22Rv1 (cell line): ENCODE measurements around the gene SCAPER.

Experiments
- ZFX ChIP-seq: fragments of 450-650 bp; IDR thresholded peaks from 2 replicates; pipeline ENCODE4 v1.6.1; 2017; ENCODE audit warnings: antibody characterized with exemption, borderline replicate concordance
- TF ChIP-seq, protein P1 (sequence below): fragments of 450-650 bp; IDR thresholded peaks from 2 replicates; pipeline ENCODE4 v1.5.1; 2017; ENCODE audit warnings: mild to moderate bottlenecking

DNA sequence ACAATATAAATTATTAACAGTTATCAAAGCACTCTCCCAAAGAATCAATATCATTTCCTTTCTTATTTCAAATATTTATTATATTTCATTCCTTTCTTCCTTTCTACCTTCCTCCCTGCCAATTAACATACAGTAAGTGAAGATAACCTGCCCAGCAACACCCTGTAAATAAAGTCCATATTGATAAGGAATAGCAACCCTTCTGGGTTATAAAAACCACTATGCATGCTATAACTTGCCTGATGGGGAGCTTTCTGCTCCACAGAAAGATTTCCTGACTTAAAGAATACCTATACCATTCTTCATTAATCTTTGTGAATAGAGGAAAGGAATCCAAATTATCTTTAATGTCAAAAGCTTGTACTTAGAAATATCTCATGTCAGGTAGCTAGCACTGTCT lies 402.0 kb downstream of the SCAPER start:
- TF ChIP-seq, protein P1, sequence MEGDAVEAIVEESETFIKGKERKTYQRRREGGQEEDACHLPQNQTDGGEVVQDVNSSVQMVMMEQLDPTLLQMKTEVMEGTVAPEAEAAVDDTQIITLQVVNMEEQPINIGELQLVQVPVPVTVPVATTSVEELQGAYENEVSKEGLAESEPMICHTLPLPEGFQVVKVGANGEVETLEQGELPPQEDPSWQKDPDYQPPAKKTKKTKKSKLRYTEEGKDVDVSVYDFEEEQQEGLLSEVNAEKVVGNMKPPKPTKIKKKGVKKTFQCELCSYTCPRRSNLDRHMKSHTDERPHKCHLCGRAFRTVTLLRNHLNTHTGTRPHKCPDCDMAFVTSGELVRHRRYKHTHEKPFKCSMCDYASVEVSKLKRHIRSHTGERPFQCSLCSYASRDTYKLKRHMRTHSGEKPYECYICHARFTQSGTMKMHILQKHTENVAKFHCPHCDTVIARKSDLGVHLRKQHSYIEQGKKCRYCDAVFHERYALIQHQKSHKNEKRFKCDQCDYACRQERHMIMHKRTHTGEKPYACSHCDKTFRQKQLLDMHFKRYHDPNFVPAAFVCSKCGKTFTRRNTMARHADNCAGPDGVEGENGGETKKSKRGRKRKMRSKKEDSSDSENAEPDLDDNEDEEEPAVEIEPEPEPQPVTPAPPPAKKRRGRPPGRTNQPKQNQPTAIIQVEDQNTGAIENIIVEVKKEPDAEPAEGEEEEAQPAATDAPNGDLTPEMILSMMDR, result no peak
- TF ChIP-seq ZFX, result no peak
